ENCODE data around the gene MBD5.

The MBD5 gene

GRCh38 chr2:148548716-148549400 lies 528.0 kb downstream of the MBD5 start:
- no peak for DNase-seq (ENCODE audit: low spot score)

GRCh38 chr2:148552675-148553331 lies 531.9 kb downstream of the MBD5 start:
- DNase-seq (ENCODE audit: low spot score): peak; percentile 37

GRCh38 chr2:148553332-148553887 lies 532.5 kb downstream of the MBD5 start:
- DNase-seq (ENCODE audit: low spot score): no peak

GRCh38 chr2:148554459-148555247 lies 533.8 kb downstream of the MBD5 start:
- DNase-seq (ENCODE audit: low spot score): no peak

GRCh38 chr2:148555622-148556294 lies 534.9 kb downstream of the MBD5 start:
- no peak for DNase-seq (ENCODE audit: low spot score)

GRCh38 chr2:148557844-148558436 lies 537.0 kb downstream of the MBD5 start:
- no peak for DNase-seq (ENCODE audit: low spot score)

- no peak for DNase-seq (ENCODE audit: low spot score)
These were observed 539.6 kb downstream of the MBD5 start for GRCh38 chr2:148560496-148560895.

GRCh38 chr2:148561389-148561788 lies 540.5 kb downstream of the MBD5 start:
- DNase-seq (ENCODE audit: low spot score): no peak

- DNase-seq (ENCODE audit: low spot score): no peak
These were observed 544.5 kb downstream of the MBD5 start for GRCh38 chr2:148565272-148565894.

All from activated CD4-positive, alpha-beta T cell treated with anti-CD3 and anti-CD28 coated beads, Interleukin-2, Interleukin-4, amounts not matched to agents 100 ng/mL and 50 ng/mL, durations not matched to agents 16 hours and 8 hours (primary cell).